Measurements from ENCODE around the gene COMMD2.

Gene COMMD2

GRCh38 chr3:149763565-149764195 lies 11.4 kb upstream of the COMMD2 start:
- no peak overlapping the region for H3K27ac ChIP-seq
- no peak for TF ChIP-seq CTCF (conservative IDR thresholded peaks at IDR 0.05)

GRCh38 chr3:149753717-149754116 lies 1.4 kb upstream of the COMMD2 start:
- H3K27ac ChIP-seq = no peak overlapping the region
- TF ChIP-seq CTCF (conservative IDR thresholded peaks at IDR 0.05) = no peak

- TF ChIP-seq CTCF (conservative IDR thresholded peaks at IDR 0.05) = 0 out of 2 replicates have a peak, but pooled peaks have one; percentile 4
- H3K27ac ChIP-seq = peak overlapping the region; percentile 80
Observed at GRCh38 chr3:149752788-149753136, 473 bp upstream of the COMMD2 start.

- H3K27ac ChIP-seq = peak overlapping the region; percentile 80
- TF ChIP-seq CTCF (conservative IDR thresholded peaks at IDR 0.05) = no peak
Observed at GRCh38 chr3:149751551-149751950, 738 bp downstream of the COMMD2 start.

GRCh38 chr3:149744606-149745005 lies 7.7 kb downstream of the COMMD2 start:
- no peak for TF ChIP-seq CTCF (conservative IDR thresholded peaks at IDR 0.05)
- no peak overlapping the region for H3K27ac ChIP-seq

GRCh38 chr3:149744151-149744550 lies 8.1 kb downstream of the COMMD2 start:
- TF ChIP-seq CTCF (conservative IDR thresholded peaks at IDR 0.05) = no peak
- H3K27ac ChIP-seq = no peak overlapping the region

GRCh38 chr3:149739396-149739795 lies 12.9 kb downstream of the COMMD2 start:
- TF ChIP-seq CTCF (conservative IDR thresholded peaks at IDR 0.05) = no peak
- H3K27ac ChIP-seq = no peak overlapping the region

Measured in VCaP (cell line).